Suprapubic skin (tissue), 4 donors: ENCODE results near the gene SYT4. TPM values are rescaled to one million over a fixed set of nuclear protein-coding genes. Genes with fewer than 3 reads are reported as not detected.

Source experiments
- DNase-seq, 2 donors: peaks; one replicate each; pipeline ENCODE4 v3.0.0-alpha.2; 2019; ENCODE audit warnings: low spot score in 2 of 2
- H3K27ac ChIP-seq: fragments of 200-600 bp; sonication (generic); one replicate; pipeline ENCODE4 v1.5.1; 2019
- H3K27me3 ChIP-seq: fragments of 200-600 bp; sonication (generic); one replicate; pipeline ENCODE4 v1.5.1; 2019
- H3K36me3 ChIP-seq: fragments of 200-600 bp; sonication (generic); one replicate; pipeline ENCODE4 v1.5.1; 2019
- H3K4me1 ChIP-seq: fragments of 200-600 bp; sonication (generic); one replicate; pipeline ENCODE4 v1.5.1; 2019
- H3K4me3 ChIP-seq: fragments of 200-600 bp; sonication (generic); one replicate; pipeline ENCODE4 v1.5.1; 2019; ENCODE audit warnings: mild to moderate bottlenecking
- H3K9me3 ChIP-seq: fragments of 200-600 bp; sonication (generic); one replicate; pipeline ENCODE4 v1.5.1; 2019
- CTCF ChIP-seq, 2 donors: fragments of 200-600 bp in 1 of 2; fragments of 450-650 bp in 1 of 2; sonication (generic) in 1 of 2; IDR thresholded peaks; one replicate each; pipeline ENCODE4 v1.5.1; 2016 to 2019; ENCODE audit warnings: antibody characterized with exemption in 2 of 2, mild to moderate bottlenecking in 1 of 2, moderate library complexity in 1 of 2
- EP300 ChIP-seq: sonication (generic); formaldehyde crosslinking; IDR thresholded peaks from one replicate; pipeline ENCODE4 v1.6.1; 2017; ENCODE audit warnings: antibody characterized with exemption
- POLR2A ChIP-seq, 2 donors: fragments of 450-650 bp; IDR thresholded peaks; one replicate each; pipeline ENCODE4 v1.6.1; 2017; ENCODE audit warnings: antibody characterized with exemption in 2 of 2, mild to moderate bottlenecking in 2 of 2, moderate library complexity in 2 of 2
- POLR2AphosphoS5 ChIP-seq, 3 donors: sonication (generic); formaldehyde crosslinking; IDR thresholded peaks; one replicate each; pipeline ENCODE4 v1.6.1; 2017; ENCODE audit warnings: antibody characterized with exemption in 3 of 3
- WGBS: methylation state at CpG from one replicate; pipeline ENCODE4 v1.1.5; 2018; 5-methylcytosine and 5-hydroxymethylcytosine counted together
- total RNA-seq, 4 donors: library from RNA; depleted of rRNA; stranded (reverse); fragments of >200 nt; gene quantifications; one replicate each; pipeline ENCODE4 v1.1.0, GENCODE V29; 2016

The SYT4 gene
- total RNA-seq, 4 donors from 2014 or later: not detected

- Histone ChIP-seq H3K4me1 (no peaks in the 10 kb centered on the region), H3K27me3 (no peaks in the 10 kb centered on the region), H3K9me3 (no peaks in the 10 kb centered on the region), H3K27ac (no peak overlapping the region), H3K36me3 (no peaks in the 10 kb centered on the region), H3K4me3 (no peak overlapping the region)
- DNase-seq: no peak
- 93% methylated on average over 1 of the region's 1 CpG for WGBS
- TF ChIP-seq EP300 (no peak), POLR2AphosphoS5 (IDR thresholded peaks at IDR 0.05) (no peak), CTCF (IDR thresholded peaks at IDR 0.05) (no peak), POLR2A (IDR thresholded peaks at IDR 0.05) (no peak)
These were observed 28.6 kb downstream of the SYT4 start for GRCh38 chr18:43248610-43249249.

GRCh38 chr18:43247944-43248343, 29.3 kb downstream of the SYT4 start:
- no peak overlapping the region for H3K27ac ChIP-seq
- H3K27me3 ChIP-seq: no peaks in the 10 kb centered on the region
- no peak for TF ChIP-seq POLR2AphosphoS5 (IDR thresholded peaks at IDR 0.05)
- TF ChIP-seq EP300: no peak
- TF ChIP-seq CTCF (IDR thresholded peaks at IDR 0.05): no peak
- TF ChIP-seq POLR2A (IDR thresholded peaks at IDR 0.05): no peak
- H3K9me3 ChIP-seq: no peaks in the 10 kb centered on the region
- H3K4me3 ChIP-seq: no peak overlapping the region
- DNase-seq: no peak
- no peaks in the 10 kb centered on the region for H3K4me1 ChIP-seq
- WGBS: 69% methylated on average over 1 of the region's 1 CpG
- no peaks in the 10 kb centered on the region for H3K36me3 ChIP-seq

- no peak for DNase-seq
- 95% methylated on average over 2 of the region's 2 CpGs for WGBS
These were observed 38.9 kb downstream of the SYT4 start for GRCh38 chr18:43238429-43238828.

GRCh38 chr18:43236921-43237320, 40.4 kb downstream of the SYT4 start:
- 60% methylated on average over 2 of the region's 2 CpGs for WGBS
- Histone ChIP-seq H3K4me3 (no peak overlapping the region), H3K27me3 (no peaks in the 10 kb centered on the region), H3K27ac (no peak overlapping the region), H3K9me3 (no peaks in the 10 kb centered on the region), H3K4me1 (no peaks in the 10 kb centered on the region), H3K36me3 (no peaks in the 10 kb centered on the region)
- TF ChIP-seq EP300: no peak
- TF ChIP-seq CTCF (IDR thresholded peaks at IDR 0.05): no peak
- no peak for TF ChIP-seq POLR2AphosphoS5 (IDR thresholded peaks at IDR 0.05)
- no peak for TF ChIP-seq POLR2A (IDR thresholded peaks at IDR 0.05)
- DNase-seq: no peak

More at GRCh38 chr18:43238429-43238828, 38.9 kb downstream of the SYT4 start:
- H3K9me3 ChIP-seq: no peaks in the 10 kb centered on the region
- H3K4me1 ChIP-seq: no peaks in the 10 kb centered on the region
- H3K27me3 ChIP-seq: no peaks in the 10 kb centered on the region
- H3K36me3 ChIP-seq: no peaks in the 10 kb centered on the region
- TF ChIP-seq POLR2A (IDR thresholded peaks at IDR 0.05) (no peak), EP300 (no peak), POLR2AphosphoS5 (IDR thresholded peaks at IDR 0.05) (no peak), CTCF (IDR thresholded peaks at IDR 0.05) (no peak)
- no peak overlapping the region for H3K4me3 ChIP-seq
- H3K27ac ChIP-seq: no peak overlapping the region

- DNase-seq: no peak
- 87% methylated on average over 2 of the region's 2 CpGs for WGBS
- no peak for TF ChIP-seq CTCF (IDR thresholded peaks at IDR 0.05)
- no peak for TF ChIP-seq POLR2AphosphoS5 (IDR thresholded peaks at IDR 0.05)
- no peak for TF ChIP-seq POLR2A (IDR thresholded peaks at IDR 0.05)
- no peak for TF ChIP-seq EP300
- Histone ChIP-seq H3K27ac (no peak overlapping the region), H3K9me3 (no peaks in the 10 kb centered on the region), H3K36me3 (no peaks in the 10 kb centered on the region), H3K27me3 (no peaks in the 10 kb centered on the region), H3K4me1 (no peaks in the 10 kb centered on the region), H3K4me3 (no peak overlapping the region)
These were observed 42.4 kb downstream of the SYT4 start for GRCh38 chr18:43234889-43235288.
